ENCODE results near the gene PPFIA4.

GRCh38 chr1:203002951-203003350 lies 23.3 kb upstream of the PPFIA4 start:
- TF ChIP-seq CTCF (conservative IDR thresholded peaks at IDR 0.05 in 1 of 2, IDR thresholded peaks at IDR 0.05 in 1 of 2; ENCODE audit: extremely low read depth in 1 of 2, insufficient read depth in 1 of 2, low read depth in 1 of 2, low read length in 2 of 2): no peak
- no peak for TF ChIP-seq EZH2 (IDR thresholded peaks at IDR 0.05; ENCODE audit: borderline replicate concordance, low read length)

Measured in mammary epithelial cell (primary cell).